ENCODE data around the gene DLGAP3. TPM values are rescaled to one million over a fixed set of nuclear protein-coding genes. Genes with fewer than 3 reads are reported as not detected.

DLGAP3 gene
- total and polyA plus RNA-seq, 2 of the 13 experiments (the other 11 are each of a cell fraction or from before 2014, with no cell fraction given): 0.03 to 0.04 TPM

- TF ChIP-seq ZNF264 (CRISPR knock-in tag; IDR thresholded peaks at IDR 0.05): no peak
- peak; percentile 41; the same call in 1 of the 2 replicates for TF ChIP-seq GMEB1 (CRISPR knock-in tag; IDR thresholded peaks at IDR 0.05; ENCODE audit: borderline replicate concordance)
- no peak for TF ChIP-seq ZSCAN5A (CRISPR knock-in tag; IDR thresholded peaks at IDR 0.05; ENCODE audit: borderline replicate concordance)
- TF ChIP-seq ZNF569 (CRISPR knock-in tag; IDR thresholded peaks at IDR 0.05; ENCODE audit: borderline replicate concordance): no peak
- 0 out of 2 replicates have a peak, but pooled peaks have one; percentile 44 for TF ChIP-seq HINFP (CRISPR knock-in tag; IDR thresholded peaks at IDR 0.05; ENCODE audit: low read depth)
- peak; percentile 75; the same call in 1 of the 2 replicates for TF ChIP-seq ZNF335 (CRISPR knock-in tag; IDR thresholded peaks at IDR 0.05)
- no peak for TF ChIP-seq ZIK1 (CRISPR knock-in tag; IDR thresholded peaks at IDR 0.05; ENCODE audit: borderline replicate concordance, low read depth)
- TF ChIP-seq ZNF564 (CRISPR knock-in tag; IDR thresholded peaks at IDR 0.05): no peak
- no peak for TF ChIP-seq ZMAT5 (CRISPR knock-in tag; IDR thresholded peaks at IDR 0.05; ENCODE audit: borderline replicate concordance, low read depth)
- peak; percentile 50; the same call in 1 of the 2 replicates for TF ChIP-seq ZBTB7B (CRISPR knock-in tag; IDR thresholded peaks at IDR 0.05)
- TF ChIP-seq POLR2A (IDR thresholded peaks at IDR 0.05; ENCODE audit: insufficient read depth in 1 of 2, low read depth in 2 of 2, low read length in 2 of 2): no peak
- 0 out of 4 replicates have a peak, but pooled peaks of 1 of the 2 experiments have one; percentile 37 for TF ChIP-seq HMGXB4 (CRISPR knock-in tag; IDR thresholded peaks at IDR 0.05; ENCODE audit: borderline replicate concordance in 1 of 2, low read depth in 1 of 2)
- TF ChIP-seq WIZ (CRISPR knock-in tag; IDR thresholded peaks at IDR 0.05): peak; percentile 48; the same call in 1 of the 2 replicates
- TF ChIP-seq RFX3 (CRISPR knock-in tag; IDR thresholded peaks at IDR 0.05): no peak
- no peak for TF ChIP-seq ZNF460 (CRISPR knock-in tag; IDR thresholded peaks at IDR 0.05; ENCODE audit: borderline replicate concordance)
- TF ChIP-seq ZNF512 (CRISPR knock-in tag; IDR thresholded peaks at IDR 0.05): no peak
- no peak for TF ChIP-seq ZNF34 (CRISPR knock-in tag; IDR thresholded peaks at IDR 0.05; ENCODE audit: borderline replicate concordance)
- TF ChIP-seq ZUFSP (CRISPR knock-in tag; IDR thresholded peaks at IDR 0.05; ENCODE audit: borderline replicate concordance): no peak
Measured at GRCh38 chr1:34825455-34826091, 103.9 kb downstream of the DLGAP3 start (continued).

Data from HepG2 (cell line).